GM21723 (cell line): ENCODE measurements around the gene RASAL2.
"Not testable (repeated sequence)": the region's sequence is repeated elsewhere in the genome, so short reads cannot be mapped to it uniquely, and the experiment has no call there.

Experiments
- ATAC-seq: cut with Tn5 transposase; IDR thresholded peaks from one replicate; pipeline ENCODE4 v1.9.1; 2021; ENCODE audit warnings: mild to moderate bottlenecking, moderate library complexity; ENCODE audit not compliant: unreplicated experiment

RASAL2 gene

DNA sequence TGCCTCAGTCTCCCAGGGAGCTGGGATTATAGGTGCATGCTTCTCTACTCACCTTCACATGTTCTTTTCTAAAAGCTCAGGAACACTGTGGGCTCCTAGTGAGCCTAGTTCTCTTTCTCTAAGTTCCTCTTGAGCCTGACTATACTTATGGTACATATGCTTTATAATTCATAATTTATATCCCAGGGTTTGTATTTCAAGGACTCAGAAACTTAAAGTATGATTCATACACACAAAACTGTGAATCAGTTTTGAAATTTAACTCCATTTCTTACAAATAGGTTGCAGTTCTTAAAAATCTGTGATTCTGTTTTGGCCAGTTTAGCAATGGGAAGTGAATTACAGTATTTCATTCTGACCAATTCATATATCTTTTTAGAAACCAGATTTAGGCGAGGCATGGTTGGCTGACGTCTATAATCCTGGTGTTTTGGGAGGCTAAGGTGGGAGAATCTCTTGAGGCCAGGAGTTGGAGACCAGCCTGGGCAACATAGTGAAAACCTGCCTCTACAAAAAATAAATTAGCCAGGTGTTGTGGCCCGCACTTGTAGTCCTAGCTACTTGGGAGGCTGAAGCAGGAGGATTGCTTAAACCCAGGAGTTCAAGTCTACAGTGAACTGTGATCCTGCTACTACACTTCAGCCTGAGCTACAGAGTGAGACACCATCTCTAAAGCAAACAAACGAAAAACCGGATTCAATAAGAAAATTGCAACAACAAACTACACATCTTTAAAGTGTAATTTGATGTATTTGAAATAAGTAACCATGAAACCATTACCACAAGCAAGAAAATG, 15.6 kb downstream of the RASAL2 start:
- no peak for ATAC-seq

- no peak for ATAC-seq
These were observed 21.4 kb downstream of the RASAL2 start for GRCh38 chr1:178115260-178115659.

DNA sequence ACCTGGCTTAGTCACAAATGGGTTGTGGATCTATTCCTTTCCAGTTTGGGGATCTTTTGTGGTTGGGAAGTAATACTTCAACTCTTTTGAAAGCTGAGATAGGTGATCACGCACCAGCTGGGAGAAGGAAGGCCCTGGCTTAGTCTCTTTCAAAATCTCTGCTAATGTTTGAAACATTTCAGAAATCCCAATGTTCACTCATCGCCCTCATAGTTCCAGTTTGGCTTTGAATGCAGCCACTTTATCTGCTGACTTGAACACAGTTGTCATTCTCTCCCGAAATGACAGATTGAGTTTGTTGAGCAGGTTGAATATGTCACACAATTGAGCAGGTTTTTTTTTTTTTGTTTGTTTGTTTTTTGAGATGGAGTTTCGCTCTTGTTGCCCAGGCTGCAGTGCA, 24.6 kb downstream of the RASAL2 start:
- no peak for ATAC-seq

DNA sequence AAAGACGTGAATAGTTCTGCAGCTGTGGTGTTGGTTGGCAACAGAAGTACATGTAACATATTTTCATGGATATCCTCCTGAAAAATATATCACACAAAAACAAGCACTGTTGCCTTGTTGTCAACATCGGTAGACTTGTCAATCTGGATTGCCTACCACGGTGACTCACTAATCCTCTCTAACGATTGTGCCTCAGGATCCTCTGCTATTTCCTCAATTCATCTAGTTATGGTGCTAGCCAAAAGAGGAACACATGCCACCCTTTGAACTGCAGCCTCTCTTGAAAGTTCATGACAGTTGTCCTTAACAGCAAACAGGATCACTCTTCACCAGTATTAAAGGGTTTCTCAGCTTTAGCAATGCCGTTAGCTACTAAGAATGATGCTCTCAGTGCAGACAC, 25.7 kb downstream of the RASAL2 start:
- ATAC-seq: no peak

GRCh38 chr1:178120088-178120487, 26.2 kb downstream of the RASAL2 start:
- no peak for ATAC-seq

- not testable (repeated sequence) for ATAC-seq
These were observed 26.7 kb downstream of the RASAL2 start for GRCh38 chr1:178120520-178121052.

DNA sequence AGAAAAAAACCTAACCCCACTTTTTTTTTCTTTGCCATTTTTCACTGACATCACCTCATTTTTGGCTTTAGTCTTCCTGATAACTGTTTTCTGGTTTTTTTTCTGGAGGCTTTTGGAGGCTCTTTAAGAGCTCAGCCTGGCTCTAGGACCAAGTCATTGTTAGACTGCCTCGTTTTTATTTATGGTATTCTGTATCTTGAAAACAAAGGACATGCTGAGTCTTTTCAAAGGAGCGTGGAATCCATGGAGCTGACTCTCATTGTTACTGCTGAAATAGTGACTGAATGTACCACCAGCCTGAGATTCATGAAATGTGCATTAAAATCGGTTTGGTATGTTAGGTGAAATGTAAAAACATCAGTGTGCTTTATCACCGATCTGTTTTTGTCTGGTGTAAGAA, 28.0 kb downstream of the RASAL2 start:
- ATAC-seq: no peak

GRCh38 chr1:178122283-178122682, 28.4 kb downstream of the RASAL2 start:
- peak; percentile 79 for ATAC-seq

- no peak for ATAC-seq
These were observed 30.2 kb downstream of the RASAL2 start for GRCh38 chr1:178124115-178124514.

DNA sequence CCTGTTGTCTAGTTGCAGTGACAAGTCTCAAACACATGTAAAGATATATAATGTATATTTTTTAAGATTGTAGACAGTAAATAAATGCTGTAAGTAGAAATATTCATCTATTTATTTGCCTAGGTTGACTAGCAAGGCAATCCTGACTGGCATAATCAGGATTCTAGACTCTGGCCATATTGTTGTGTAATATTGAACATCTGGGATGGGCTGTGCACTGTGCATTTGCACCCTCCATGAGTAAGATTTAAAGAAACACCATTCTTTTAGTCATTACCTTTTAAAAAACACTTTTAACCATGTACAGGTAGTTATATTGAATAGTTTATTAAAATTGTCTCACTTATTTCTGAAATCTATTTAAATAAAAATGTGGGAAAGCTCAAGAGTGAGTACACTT, 32.4 kb downstream of the RASAL2 start:
- no peak for ATAC-seq

DNA sequence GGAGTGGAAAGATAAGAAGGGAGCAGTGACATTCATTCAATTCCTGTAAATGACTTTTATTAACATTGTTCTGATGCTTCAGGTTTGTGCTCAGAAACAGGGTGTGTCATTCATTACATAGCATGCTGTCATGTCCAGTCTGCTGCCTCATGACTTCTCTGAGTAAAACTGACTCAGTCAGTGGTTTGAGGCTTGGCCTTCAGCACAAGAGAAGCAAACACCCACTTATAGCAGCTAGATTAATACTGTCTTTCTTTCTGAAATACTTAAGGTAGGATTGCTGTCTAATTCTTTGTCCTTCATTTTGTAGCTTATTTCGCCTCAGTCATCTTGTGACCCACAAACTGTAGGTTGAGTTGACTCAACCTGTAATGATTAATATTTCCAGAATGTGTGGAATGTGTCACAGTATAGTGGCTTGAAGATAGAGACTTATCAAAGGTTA, 32.9 kb downstream of the RASAL2 start:
- ATAC-seq: no peak

- no peak for ATAC-seq
These were observed 33.7 kb downstream of the RASAL2 start for GRCh38 chr1:178127482-178128191.

GRCh38 chr1:178133239-178133989, 39.5 kb downstream of the RASAL2 start:
- no peak for ATAC-seq

- no peak for ATAC-seq
These were observed 40.2 kb downstream of the RASAL2 start for GRCh38 chr1:178134061-178134460.

- no peak for ATAC-seq
These were observed 43.3 kb downstream of the RASAL2 start for GRCh38 chr1:178137238-178137637.

DNA sequence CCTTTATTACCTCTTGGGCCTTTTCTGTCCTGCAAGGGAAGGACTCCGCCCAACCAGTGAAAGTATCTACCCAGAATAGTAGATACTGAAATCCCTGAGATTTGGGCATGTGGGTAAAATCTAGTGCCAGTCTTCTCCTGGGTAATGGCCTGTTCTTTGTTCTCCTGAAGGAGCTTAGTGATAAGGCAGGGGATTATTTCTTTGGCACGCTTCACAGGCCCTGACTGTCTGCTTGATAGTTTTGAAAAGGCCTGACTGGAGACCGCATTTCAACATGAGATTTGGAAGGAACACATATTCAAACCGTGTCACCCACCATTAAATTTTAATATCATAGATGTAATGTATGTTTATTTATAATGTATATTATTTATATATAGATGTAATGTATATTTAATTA, 48.9 kb downstream of the RASAL2 start:
- ATAC-seq: no peak

DNA sequence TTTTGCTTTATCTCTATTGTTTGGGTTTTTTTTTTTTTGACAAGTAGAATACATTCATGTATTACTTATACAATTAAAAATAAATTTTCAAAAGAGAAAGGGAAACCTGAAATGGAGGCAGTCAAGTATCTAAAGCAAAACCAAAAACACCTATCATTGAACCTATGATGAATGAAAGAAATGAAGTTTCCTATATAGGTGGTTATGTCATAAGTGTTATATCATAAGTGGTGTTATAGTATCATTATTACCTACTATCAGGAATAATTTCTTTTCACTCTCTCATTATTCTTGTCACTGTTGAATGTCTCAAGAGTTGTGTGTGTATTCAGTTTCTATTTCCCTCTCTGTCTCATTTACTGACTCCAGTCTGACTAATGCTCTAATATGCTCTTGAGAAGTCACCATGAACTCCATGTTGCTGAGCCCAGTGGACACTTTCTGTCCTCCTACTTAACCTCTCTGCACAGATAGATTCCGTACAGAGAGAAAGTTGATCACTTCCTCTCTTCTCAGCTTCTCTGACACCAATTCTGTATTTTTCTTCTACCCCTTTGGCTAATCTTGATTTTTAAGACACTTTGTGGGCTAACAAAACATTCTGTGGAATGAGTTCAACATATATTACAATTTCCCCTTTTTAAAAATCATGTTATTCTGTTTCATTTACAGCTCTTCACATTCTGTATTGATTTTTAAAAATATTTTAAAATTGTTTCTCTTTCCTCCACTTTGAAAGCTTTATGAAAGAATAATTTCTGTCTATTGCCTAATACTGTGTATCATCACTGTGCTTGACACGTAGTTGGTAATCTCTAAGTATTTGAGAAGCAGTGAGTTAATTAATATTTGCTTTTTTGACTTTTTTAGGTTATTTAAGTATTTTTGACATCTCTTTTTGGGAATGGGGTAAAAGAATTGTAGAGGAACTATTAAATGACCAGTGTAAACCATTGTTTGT, 50.1 kb downstream of the RASAL2 start:
- peak; percentile 55 for ATAC-seq

DNA sequence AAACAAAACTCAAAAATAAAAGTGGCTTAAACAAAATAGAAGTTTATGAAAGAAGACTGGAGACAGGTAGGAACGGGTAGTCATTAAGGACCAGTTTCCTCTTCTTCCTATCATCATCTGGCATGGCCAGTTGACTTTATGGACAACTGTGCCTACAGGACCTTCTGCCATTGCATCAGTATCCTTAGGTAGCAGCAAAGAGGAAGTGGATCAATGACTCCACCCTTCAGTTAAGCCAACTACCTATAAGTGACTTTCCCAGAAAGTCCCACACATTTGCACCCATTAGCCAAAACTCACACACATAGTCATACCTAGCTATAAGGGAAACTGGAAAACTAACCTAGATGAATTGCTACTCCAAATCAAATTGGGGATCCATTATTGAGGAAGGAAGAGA, 51.7 kb downstream of the RASAL2 start:
- ATAC-seq: no peak

- ATAC-seq: no peak
These were observed 52.5 kb downstream of the RASAL2 start for GRCh38 chr1:178146436-178146835.

DNA sequence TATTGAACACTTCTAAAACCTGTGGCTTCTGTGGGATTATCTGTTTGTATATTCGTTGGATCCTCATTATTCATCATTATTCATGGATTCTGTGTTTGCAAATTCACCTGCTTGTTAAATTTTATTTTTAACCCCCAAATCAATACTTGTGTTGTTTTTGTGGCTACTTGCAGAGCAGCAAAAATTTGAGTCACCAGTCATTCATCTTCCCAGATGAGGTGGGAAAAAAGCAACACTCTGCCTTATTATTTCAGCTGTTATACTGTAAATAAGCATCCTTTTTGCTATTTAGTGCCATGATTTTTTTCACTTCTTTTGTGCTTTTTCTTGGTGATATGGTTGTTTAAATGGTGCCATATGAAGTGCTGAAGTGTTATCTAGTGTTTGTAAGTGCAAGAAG, 56.7 kb downstream of the RASAL2 start:
- ATAC-seq: no peak
